Activated CD8-positive, alpha-beta memory T cell treated with anti-CD3 and anti-CD28 coated beads for 24 hours (primary cell): ENCODE measurements around the gene TMTC4.
"Not testable (repeated sequence)": the region's sequence is repeated elsewhere in the genome, so short reads cannot be mapped to it uniquely, and the experiment has no call there.

Source experiments
- DNase-seq: peaks from one replicate; pipeline ENCODE4 v3.0.0-alpha.2; 2020

TMTC4 gene

DNA sequence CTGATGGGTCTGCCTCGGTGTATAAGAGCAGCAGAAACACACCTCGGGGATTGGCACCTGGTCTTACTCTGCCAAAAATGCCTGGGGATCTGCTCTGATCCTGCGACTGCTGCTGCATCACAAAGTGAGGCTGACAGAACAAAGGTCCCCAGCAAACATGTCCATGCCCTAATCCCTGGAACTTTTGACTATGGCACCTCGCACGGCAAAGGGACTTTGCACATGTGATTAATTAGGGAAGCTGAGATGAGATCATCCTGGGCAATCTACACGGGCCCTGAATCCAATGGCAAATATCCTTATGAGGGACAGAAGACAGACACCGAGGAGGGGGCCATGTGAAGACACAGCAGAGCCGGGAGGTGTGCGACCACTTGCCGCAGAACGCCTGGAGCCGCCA, 94.5 kb downstream of the TMTC4 start:
- DNase-seq = no peak

DNA sequence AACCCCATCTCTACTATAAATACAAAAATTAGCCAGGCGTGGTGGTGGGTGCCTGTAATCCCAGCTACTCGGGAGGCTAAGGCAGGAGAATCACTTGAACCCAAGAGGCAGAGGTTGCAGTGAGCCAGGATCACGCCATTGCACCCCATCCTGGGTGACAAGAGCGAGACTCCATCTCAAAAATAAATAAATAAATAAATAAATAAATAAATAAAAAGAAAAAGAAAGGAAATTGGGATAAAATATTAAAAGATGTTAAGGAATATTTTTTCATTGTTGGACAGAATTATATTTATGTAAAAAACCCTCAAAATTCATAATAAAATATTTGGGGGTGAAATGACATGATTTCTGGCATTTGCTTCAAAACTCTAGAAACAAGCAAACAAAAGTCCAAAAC, 97.4 kb downstream of the TMTC4 start:
- DNase-seq = not testable (repeated sequence)

DNA sequence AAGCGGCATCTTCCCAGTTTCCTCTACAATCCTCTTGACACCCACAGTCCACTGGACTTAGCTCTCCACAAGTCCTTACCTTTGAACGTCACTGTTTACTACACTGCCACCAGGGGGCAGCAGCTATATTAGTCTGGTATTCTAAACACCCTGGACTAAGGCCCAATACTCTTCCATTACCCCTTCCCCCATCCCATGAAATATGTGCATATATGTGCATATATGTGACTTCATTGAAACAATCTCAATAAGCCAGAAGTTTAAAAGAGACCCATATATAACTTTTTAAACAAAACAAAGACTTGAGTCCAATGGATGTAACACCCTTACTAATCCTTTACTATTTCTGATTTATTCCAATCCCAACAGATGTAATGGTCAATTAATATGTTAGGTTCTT, 101.5 kb downstream of the TMTC4 start:
- peak; percentile 85 for DNase-seq

DNA sequence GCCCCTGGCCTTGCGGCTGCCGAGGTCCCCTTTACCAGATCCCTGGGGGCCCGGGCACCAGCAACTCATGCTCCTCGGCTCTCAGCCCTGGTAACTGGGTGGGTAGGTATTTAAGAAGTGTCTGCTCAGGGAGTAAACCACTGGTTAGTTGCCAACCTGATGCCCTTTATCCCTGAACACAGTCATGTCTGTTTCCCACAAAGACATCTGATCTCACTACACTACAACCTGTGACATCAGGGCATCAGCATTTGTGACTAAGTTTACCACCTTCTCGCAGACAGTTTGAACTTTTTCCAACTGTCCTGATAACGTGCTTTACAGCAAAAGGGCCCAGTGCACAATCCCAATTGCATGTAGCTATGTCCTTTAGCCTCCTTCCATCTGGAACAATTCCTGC, 108.1 kb downstream of the TMTC4 start:
- DNase-seq = no peak

DNA sequence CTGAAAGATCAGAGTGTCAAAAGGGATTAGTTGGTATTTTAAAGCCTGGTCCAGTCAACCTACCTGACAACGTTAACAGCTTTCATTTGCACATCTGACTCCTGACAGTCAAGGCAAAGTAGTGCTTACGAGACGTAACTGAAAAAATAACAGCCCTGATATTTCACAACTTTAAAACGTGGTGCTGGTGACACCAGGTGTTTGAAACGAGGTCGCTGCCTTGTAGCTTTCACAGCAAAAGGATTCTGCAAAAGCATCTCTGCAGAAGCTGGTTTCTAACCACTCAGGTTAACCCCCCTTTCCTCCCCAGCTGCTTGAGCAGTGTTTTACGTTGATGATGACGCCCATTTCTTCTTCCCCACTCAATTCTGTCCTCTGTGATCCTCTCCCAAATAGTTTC, 109.3 kb downstream of the TMTC4 start:
- DNase-seq = no peak

DNA sequence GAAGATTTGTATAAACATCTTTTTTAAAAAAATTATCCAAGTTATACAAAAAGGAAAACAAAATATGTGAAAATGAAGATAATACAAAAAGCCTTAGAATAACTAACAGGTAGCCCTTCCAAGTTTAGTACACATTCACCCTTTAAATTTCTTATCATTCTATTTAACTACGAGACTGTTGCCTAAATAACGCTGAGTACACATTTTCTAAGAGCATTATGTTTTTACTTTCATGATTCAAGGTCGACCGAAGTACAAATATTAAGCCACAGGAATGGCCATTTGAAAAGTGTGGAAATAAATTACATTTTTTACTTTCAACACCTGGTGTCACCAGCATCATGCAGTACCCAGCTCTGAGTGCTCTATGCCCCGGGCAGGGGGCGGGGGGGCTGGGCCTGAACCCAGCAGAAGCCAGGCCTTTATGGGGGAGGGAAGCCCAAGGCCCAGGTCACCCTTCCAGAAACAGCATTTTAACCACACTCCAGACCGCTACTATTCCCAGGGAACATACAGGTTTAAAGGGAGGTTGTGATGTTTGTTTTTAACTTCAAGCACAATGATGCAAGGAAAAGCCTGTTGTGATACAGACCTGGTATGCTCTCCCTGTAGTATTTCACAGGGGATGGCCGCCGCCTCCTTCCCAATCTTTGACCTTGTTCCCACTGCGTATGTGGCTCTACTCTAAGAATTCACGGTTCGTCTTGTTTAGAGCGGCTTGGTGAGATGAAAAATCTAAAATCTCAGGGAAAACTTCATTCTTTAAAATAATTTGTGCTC, 110.0 kb downstream of the TMTC4 start:
- DNase-seq = no peak

DNA sequence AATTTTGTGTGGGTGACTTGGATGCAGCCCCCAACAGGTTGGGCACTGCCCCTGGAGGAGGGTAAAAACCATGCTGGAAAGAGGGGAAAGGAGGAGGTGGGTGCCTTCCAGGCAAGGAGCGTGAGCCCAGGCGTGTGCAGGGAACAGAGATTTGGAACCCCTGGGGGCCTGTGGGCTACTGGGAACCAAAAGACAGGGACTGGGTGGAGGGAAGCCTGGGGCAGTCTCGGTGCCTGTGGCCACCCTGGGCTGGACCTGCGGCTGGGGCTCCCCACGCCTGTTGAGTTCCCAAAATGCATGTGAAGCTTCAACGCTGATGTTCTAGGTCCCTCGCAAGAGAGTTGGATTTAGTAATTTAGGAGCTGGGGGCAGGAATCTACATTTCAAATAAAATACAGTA, 110.8 kb downstream of the TMTC4 start:
- no peak for DNase-seq

DNA sequence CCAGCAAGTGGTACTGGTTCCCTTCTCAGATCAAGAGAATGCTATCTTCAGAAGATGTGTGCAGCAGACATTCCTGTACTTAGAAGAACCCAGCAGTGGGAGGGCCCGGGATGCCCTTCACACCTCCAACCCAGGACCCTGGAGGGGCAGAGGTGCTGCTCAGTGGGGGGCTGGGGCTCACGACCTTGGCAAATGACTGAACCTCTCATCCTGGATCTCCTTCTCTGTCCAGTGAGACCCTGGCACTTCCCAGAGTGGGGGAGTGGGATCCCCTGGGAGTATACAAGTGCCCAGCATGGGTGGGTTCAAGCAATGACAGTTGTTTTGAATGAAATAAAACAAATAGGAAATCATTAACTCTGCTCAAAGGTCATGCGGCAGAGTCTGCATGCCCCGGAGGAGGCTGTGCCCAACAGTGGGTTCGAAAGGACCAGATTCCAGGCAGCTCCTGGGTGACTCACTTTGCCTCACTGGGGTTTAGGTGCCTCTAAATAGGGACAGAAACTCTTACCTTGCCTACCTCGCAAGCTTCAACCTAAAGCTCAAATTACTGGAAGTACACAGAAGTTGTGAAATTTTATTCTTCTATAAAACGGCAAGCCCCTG, 112.9 kb downstream of the TMTC4 start:
- DNase-seq = no peak

DNA sequence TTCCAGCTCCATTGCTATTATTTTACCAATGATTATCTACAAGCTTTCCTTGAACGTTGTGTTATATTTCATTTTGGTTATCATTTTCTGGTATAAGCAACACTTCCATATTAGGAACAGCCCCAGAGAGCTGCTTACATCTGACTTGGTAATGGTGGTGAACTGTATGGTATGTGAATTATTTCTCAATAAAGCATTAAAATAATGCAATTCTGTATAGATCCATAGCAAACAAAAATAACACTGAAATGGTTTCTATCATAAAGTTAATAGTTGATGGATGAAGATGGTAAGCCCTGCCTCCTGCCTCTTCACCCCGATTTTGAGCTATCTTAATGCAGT, 113.5 kb downstream of the TMTC4 start:
- DNase-seq = no peak

DNA sequence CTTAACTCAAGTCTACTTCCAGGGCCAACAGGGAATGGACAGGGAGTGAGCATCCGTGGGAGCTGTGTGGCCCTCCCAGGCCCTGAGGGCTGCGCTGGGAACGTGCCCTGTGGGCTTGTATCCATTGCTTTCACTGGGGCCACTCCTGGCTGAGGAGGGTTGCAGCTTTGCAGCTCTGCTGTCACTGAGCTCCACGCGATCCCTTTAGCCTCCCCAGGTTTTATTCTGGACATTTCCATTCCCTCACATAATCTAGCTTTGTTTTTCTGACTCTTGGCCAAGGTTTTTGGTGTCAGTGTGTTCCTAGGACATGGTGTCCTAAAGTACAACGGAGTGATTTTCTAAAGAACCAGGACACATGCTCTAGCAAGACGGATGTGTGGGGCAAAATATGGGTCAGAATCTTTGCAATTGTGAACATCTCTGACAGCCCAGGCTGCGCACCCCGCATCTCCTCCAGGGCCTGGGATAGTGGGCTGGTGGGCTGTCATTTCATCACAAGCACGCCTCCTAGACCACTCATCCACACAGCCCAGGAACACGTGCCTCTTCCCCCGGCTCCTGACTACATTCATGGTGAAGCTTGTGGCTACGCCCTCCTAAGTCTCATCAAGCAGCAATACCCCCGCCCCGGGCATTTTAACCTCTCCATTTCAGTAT, 114.0 kb downstream of the TMTC4 start:
- DNase-seq = no peak

DNA sequence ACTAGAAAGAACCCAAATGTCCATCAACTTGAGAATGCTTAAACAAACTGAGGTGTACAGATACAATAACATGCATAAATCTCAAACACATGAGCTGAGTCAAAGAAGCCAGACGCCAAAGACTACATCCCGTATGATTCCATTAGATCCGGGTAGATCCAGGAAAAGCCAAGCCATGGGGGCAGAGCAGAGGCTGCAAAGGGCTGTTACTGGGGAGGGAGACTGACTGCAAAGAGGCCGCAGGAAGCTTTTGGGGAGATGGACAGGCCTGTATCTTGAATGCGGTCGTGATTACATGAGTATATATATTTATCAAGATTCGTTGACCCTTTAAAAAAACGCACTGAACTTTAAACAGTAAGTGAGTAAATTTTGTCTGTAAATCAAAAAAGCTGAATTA, 114.7 kb downstream of the TMTC4 start:
- DNase-seq = no peak
